ENCODE measurements around the gene PHKA1.
"Not testable (repeated sequence)": the region's sequence is repeated elsewhere in the genome, so short reads cannot be mapped to it uniquely, and the experiment has no call there.

The PHKA1 gene

DNA sequence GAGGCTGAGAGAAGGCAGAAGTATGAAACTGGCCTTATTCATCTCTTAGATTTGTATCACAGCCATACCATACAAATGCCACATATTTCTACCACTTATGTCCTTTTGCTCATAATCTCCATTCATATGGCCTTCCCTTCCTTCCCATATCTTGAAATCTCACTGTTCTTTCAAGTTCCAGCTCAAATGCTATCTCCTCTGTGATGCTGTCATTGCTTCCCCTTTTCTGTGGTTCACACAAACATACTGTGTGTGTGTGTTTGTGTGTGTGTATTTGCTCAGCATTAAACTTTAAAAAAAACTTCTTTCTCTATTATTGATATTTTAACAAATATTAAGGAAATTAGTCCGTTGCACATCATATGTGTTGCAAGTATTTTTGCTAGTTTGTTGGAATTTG is 26.7 kb downstream of the PHKA1 start:
- no peak overlapping the region for H3K27ac Mint-ChIP-seq
- H3K4me1 Mint-ChIP-seq: no peaks in the 10 kb centered on the region
- no peaks in the 10 kb centered on the region for H3K9me3 Mint-ChIP-seq
- H3K36me3 Mint-ChIP-seq: no peaks in the 10 kb centered on the region
- no peak overlapping the region for H3K4me3 Mint-ChIP-seq
- no peaks in the 10 kb centered on the region for H3K27me3 Mint-ChIP-seq

- Mint-ChIP-seq H3K36me3 (no peaks in the 10 kb centered on the region), H3K4me3 (no peak overlapping the region), H3K9me3 (no peaks in the 10 kb centered on the region), H3K4me1 (no peaks in the 10 kb centered on the region), H3K27me3 (no peaks in the 10 kb centered on the region), H3K27ac (no peak overlapping the region)
Observed at GRCh38 chrX:72685810-72686456, 28.2 kb downstream of the PHKA1 start.

GRCh38 chrX:72685018-72685417 is 29.1 kb downstream of the PHKA1 start:
- no peaks in the 10 kb centered on the region for H3K9me3 Mint-ChIP-seq

GRCh38 chrX:72683631-72684030 is 30.5 kb downstream of the PHKA1 start:
- H3K4me1 Mint-ChIP-seq: no peaks in the 10 kb centered on the region
- H3K27ac Mint-ChIP-seq: no peak overlapping the region
- no peaks in the 10 kb centered on the region for H3K36me3 Mint-ChIP-seq
- H3K4me3 Mint-ChIP-seq: no peak overlapping the region
- no peaks in the 10 kb centered on the region for H3K9me3 Mint-ChIP-seq
- H3K27me3 Mint-ChIP-seq: no peaks in the 10 kb centered on the region

More at GRCh38 chrX:72685018-72685417, 29.1 kb downstream of the PHKA1 start:
- Mint-ChIP-seq H3K36me3 (no peaks in the 10 kb centered on the region), H3K27me3 (no peaks in the 10 kb centered on the region), H3K4me1 (no peaks in the 10 kb centered on the region), H3K4me3 (no peak overlapping the region), H3K27ac (no peak overlapping the region)

GRCh38 chrX:72676465-72676864 is 37.6 kb downstream of the PHKA1 start:
- Mint-ChIP-seq H3K27ac (no peak overlapping the region), H3K4me3 (no peak overlapping the region), H3K4me1 (no peaks in the 10 kb centered on the region), H3K27me3 (no peaks in the 10 kb centered on the region), H3K9me3 (no peaks in the 10 kb centered on the region), H3K36me3 (no peaks in the 10 kb centered on the region)

GRCh38 chrX:72673951-72674350 is 40.2 kb downstream of the PHKA1 start:
- not testable (repeated sequence) for H3K4me3 Mint-ChIP-seq, H3K27me3 Mint-ChIP-seq, H3K9me3 Mint-ChIP-seq, H3K4me1 Mint-ChIP-seq, H3K36me3 Mint-ChIP-seq, H3K27ac Mint-ChIP-seq

- not testable (repeated sequence) for H3K27me3 Mint-ChIP-seq, H3K27ac Mint-ChIP-seq, H3K9me3 Mint-ChIP-seq, H3K36me3 Mint-ChIP-seq, H3K4me3 Mint-ChIP-seq, H3K4me1 Mint-ChIP-seq
Observed at GRCh38 chrX:72669508-72669907, 44.6 kb downstream of the PHKA1 start.

- no peaks in the 10 kb centered on the region for H3K9me3 Mint-ChIP-seq
- no peak overlapping the region for H3K4me3 Mint-ChIP-seq
- H3K27me3 Mint-ChIP-seq: peaks cover 2% of the 10 kb centered on the region
- no peaks in the 10 kb centered on the region for H3K4me1 Mint-ChIP-seq
- H3K36me3 Mint-ChIP-seq: no peaks in the 10 kb centered on the region
- H3K27ac Mint-ChIP-seq: no peak overlapping the region
Observed at GRCh38 chrX:72666451-72666850, 47.7 kb downstream of the PHKA1 start.

- Mint-ChIP-seq H3K27ac (no peak overlapping the region), H3K9me3 (no peaks in the 10 kb centered on the region), H3K4me3 (no peak overlapping the region), H3K4me1 (no peaks in the 10 kb centered on the region), H3K27me3 (peaks cover 2% of the 10 kb centered on the region), H3K36me3 (no peaks in the 10 kb centered on the region)
Observed at GRCh38 chrX:72663737-72664136, 50.4 kb downstream of the PHKA1 start.

- H3K27me3 Mint-ChIP-seq: peaks cover 4% of the 10 kb centered on the region
- no peak overlapping the region for H3K4me3 Mint-ChIP-seq
- no peaks in the 10 kb centered on the region for H3K36me3 Mint-ChIP-seq
- no peaks in the 10 kb centered on the region for H3K9me3 Mint-ChIP-seq
- H3K27ac Mint-ChIP-seq: no peak overlapping the region
- no peaks in the 10 kb centered on the region for H3K4me1 Mint-ChIP-seq
Observed at GRCh38 chrX:72662020-72662747, 51.9 kb downstream of the PHKA1 start.

DNA sequence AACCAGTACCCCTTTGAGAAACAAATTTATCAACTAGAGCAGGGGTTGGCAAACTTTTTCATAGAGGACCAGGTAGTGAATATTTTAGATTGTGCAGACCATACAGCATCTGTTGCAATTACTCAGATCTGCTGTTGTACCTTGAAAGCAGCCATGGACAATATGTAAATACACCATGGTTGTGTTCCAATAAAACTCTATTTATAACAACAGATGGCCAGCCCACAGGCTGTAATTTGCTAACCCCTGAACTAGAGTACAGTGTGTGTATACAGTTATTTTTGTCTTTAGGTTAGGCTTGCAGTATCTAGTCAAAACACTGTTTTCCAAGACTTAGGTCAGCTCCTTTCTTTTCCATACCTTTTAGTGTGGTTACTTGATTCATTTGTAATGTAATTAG is 54.4 kb downstream of the PHKA1 start:
- H3K4me1 Mint-ChIP-seq: no peaks in the 10 kb centered on the region

GRCh38 chrX:72652082-72652481 is 62.0 kb downstream of the PHKA1 start:
- no peak overlapping the region for H3K27ac Mint-ChIP-seq
- no peaks in the 10 kb centered on the region for H3K27me3 Mint-ChIP-seq
- no peaks in the 10 kb centered on the region for H3K9me3 Mint-ChIP-seq
- no peaks in the 10 kb centered on the region for H3K4me1 Mint-ChIP-seq
- H3K4me3 Mint-ChIP-seq: no peak overlapping the region
- H3K36me3 Mint-ChIP-seq: no peaks in the 10 kb centered on the region

More for the DNA sequence above, 54.4 kb downstream of the PHKA1 start:
- Mint-ChIP-seq H3K4me3 (no peak overlapping the region), H3K27me3 (peaks cover 4% of the 10 kb centered on the region), H3K36me3 (no peaks in the 10 kb centered on the region), H3K27ac (no peak overlapping the region), H3K9me3 (no peaks in the 10 kb centered on the region)

GRCh38 chrX:72644946-72645345 is 69.2 kb downstream of the PHKA1 start:
- H3K9me3 Mint-ChIP-seq: no peaks in the 10 kb centered on the region
- no peaks in the 10 kb centered on the region for H3K4me1 Mint-ChIP-seq
- no peak overlapping the region for H3K27ac Mint-ChIP-seq
- H3K36me3 Mint-ChIP-seq: peaks cover 1% of the 10 kb centered on the region
- no peaks in the 10 kb centered on the region for H3K27me3 Mint-ChIP-seq
- H3K4me3 Mint-ChIP-seq: no peak overlapping the region

DNA sequence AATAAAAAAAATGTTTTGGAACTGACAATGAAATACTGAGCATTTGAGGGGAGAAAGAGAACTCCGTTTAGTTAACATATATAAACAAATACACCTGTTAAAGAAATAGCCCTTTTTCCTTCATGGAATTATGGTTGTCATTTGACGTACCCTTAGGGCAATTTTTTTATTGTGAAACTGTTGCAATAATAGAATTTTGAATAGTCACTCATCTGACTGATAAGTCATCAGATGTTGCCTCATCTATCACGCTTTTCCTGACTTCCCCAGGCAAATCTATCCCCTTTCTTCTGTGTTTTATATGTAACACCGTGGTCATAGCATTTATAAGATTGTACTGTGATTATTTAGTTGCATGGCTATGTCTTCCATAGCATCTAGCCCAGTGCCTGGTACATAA is 72.5 kb downstream of the PHKA1 start:
- Mint-ChIP-seq H3K4me1 (no peaks in the 10 kb centered on the region), H3K27ac (no peak overlapping the region), H3K27me3 (no peaks in the 10 kb centered on the region), H3K9me3 (no peaks in the 10 kb centered on the region), H3K36me3 (peaks cover 1% of the 10 kb centered on the region), H3K4me3 (no peak overlapping the region)

- no peaks in the 10 kb centered on the region for H3K9me3 Mint-ChIP-seq
- no peaks in the 10 kb centered on the region for H3K4me1 Mint-ChIP-seq
- no peak overlapping the region for H3K4me3 Mint-ChIP-seq
Observed at GRCh38 chrX:72635930-72636329, 78.2 kb downstream of the PHKA1 start.

DNA sequence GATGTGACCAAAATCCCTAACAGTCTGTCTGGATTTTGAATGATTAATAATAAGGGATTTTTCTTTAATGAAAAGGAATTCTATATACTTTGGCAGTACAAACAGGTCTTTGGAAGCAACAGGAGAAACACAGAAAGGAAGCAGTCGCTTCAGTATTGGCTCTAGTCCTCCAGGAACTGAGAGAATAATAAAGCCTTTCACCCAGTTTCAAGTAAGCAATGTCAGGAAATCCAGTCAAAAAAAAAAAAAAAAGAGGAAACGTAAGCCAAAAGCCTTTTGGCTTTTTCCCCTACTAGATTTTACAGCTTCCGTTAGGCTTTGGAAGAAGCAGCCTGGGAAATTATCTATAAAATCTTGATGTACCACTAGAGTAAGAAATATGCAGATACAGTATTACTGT is 79.8 kb downstream of the PHKA1 start:
- Mint-ChIP-seq H3K9me3 (no peaks in the 10 kb centered on the region), H3K27ac (no peak overlapping the region), H3K27me3 (no peaks in the 10 kb centered on the region), H3K4me3 (no peak overlapping the region), H3K4me1 (no peaks in the 10 kb centered on the region), H3K36me3 (no peaks in the 10 kb centered on the region)

More at GRCh38 chrX:72635930-72636329, 78.2 kb downstream of the PHKA1 start:
- Mint-ChIP-seq H3K27ac (no peak overlapping the region), H3K36me3 (no peaks in the 10 kb centered on the region), H3K27me3 (no peaks in the 10 kb centered on the region)

DNA sequence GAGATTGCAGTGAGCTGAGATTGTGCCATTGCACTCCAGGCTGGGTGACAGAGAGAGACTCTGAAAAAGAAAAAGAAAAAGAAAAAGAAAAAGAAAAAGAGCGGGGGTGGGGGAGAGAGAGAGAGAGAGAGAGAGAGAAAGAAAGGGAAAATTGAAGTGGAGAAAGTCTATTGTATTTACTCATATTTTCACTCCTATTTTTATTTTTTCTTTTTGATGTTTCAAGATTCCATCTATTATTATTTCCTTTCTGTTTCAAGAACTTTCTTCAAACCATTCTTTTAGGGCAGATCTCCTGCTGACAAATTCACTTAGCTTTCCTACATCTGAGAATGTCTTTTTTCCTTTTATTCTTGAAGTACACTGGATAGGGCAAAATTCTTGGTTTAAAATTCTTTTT is 83.9 kb downstream of the PHKA1 start:
- H3K36me3 Mint-ChIP-seq: no peaks in the 10 kb centered on the region
- no peaks in the 10 kb centered on the region for H3K9me3 Mint-ChIP-seq
- H3K27ac Mint-ChIP-seq: no peak overlapping the region
- H3K4me1 Mint-ChIP-seq: no peaks in the 10 kb centered on the region
- H3K4me3 Mint-ChIP-seq: no peak overlapping the region
- H3K27me3 Mint-ChIP-seq: no peaks in the 10 kb centered on the region
